Measurements from ENCODE around the gene TMEM51.

- no peak for TF ChIP-seq CTCF (IDR thresholded peaks at IDR 0.05)
- TF ChIP-seq EZH2 (IDR thresholded peaks at IDR 0.05; ENCODE audit: borderline replicate concordance, insufficient read depth, low read depth, low read length, poor library complexity, severe bottlenecking), result no peak
Measured at GRCh38 chr1:15244813-15245212, 91.3 kb downstream of the TMEM51 start.
